GM20000 (cell line): Measurements from ENCODE around the gene TET1.
"Not testable (repeated sequence)": the region's sequence is repeated elsewhere in the genome, so short reads cannot be mapped to it uniquely, and the experiment has no call there.

Source experiments
- DNase-seq: peaks from one replicate; pipeline ENCODE4 v3.0.0; 2012; ENCODE audit warnings: low spot score
- CTCF ChIP-seq: IDR thresholded peaks from 2 replicates; pipeline ENCODE4 v1.5.1; 2012; ENCODE audit warnings: mild to moderate bottlenecking, control low read depth; ENCODE audit errors: extremely low read depth, missing control alignments

Gene TET1

GRCh38 chr10:68560186-68560942 lies at the start of gene TET1:
TET1 (plus strand) TSS chr10:68560337; CDS start chr10:68572339, 12,002 bp downstream.
- peak; percentile 66 for DNase-seq
- TF ChIP-seq CTCF, result no peak

GRCh38 chr10:68516216-68516615 lies 43.9 kb upstream of the TET1 start:
- DNase-seq, result not testable (repeated sequence)

- no peak for TF ChIP-seq CTCF
- DNase-seq, result no peak
Measured at GRCh38 chr10:68516766-68517165, 43.4 kb upstream of the TET1 start.

GRCh38 chr10:68517188-68517587 lies 42.9 kb upstream of the TET1 start:
- no peak for DNase-seq
- no peak for TF ChIP-seq CTCF

GRCh38 chr10:68518609-68519008 lies 41.5 kb upstream of the TET1 start:
- DNase-seq, result not testable (repeated sequence)

- not testable (repeated sequence) for DNase-seq
Measured at GRCh38 chr10:68525490-68526038, 34.6 kb upstream of the TET1 start.

- TF ChIP-seq CTCF, result no peak
- no peak for DNase-seq
Measured at GRCh38 chr10:68526634-68527307, 33.4 kb upstream of the TET1 start.

GRCh38 chr10:68536973-68537372 lies 23.2 kb upstream of the TET1 start:
- no peak for TF ChIP-seq CTCF
- no peak for DNase-seq

- no peak for TF ChIP-seq CTCF
- no peak for DNase-seq
Measured at GRCh38 chr10:68537796-68538195, 22.3 kb upstream of the TET1 start.
